Keratinocyte (primary cell): ENCODE measurements around the gene TRMT61A. TPM values are rescaled to one million over a fixed set of nuclear protein-coding genes. Genes with fewer than 3 reads are reported as not detected.

Experiments used
- DNase-seq: peaks from one replicate; pipeline ENCODE4 v3.0.0-alpha.2; 2011; ENCODE audit warnings: low read depth, missing footprints, low spot score
- FAIRE-seq: peaks from 2 replicates; lab custom pipeline; 2011; peaks lifted over from hg19 to GRCh38; lab: Jason Lieb, UNC
- H2AFZ ChIP-seq: 2 replicates; pipeline ENCODE4 v1.6.0; 2012; ENCODE audit warnings: low read length, control low read depth, inconsistent platforms; ENCODE audit not compliant: control insufficient read depth
- H3K27ac ChIP-seq: 2 replicates; pipeline ENCODE4 v1.5.1; 2011; ENCODE audit warnings: low read length; ENCODE audit not compliant: control insufficient read depth, insufficient read depth
- H3K27me3 ChIP-seq: 3 replicates; pipeline ENCODE4 v1.6.0; 2011; ENCODE audit warnings: low read length; ENCODE audit not compliant: control insufficient read depth, insufficient read depth; ENCODE audit errors: extremely low read depth
- H3K36me3 ChIP-seq, 2 experiments: 2 replicates in 1 of 2; 3 replicates in 1 of 2; pipeline ENCODE4 v1.5.1; 2011; ENCODE audit warnings: low read length in 2 of 2, mild to moderate bottlenecking in 1 of 2; ENCODE audit not compliant: control insufficient read depth in 2 of 2, insufficient read depth in 2 of 2; ENCODE audit errors: extremely low read depth in 1 of 2
- H3K4me1 ChIP-seq: 3 replicates; pipeline ENCODE4 v1.5.1; 2011; ENCODE audit warnings: low read length; ENCODE audit not compliant: control insufficient read depth, insufficient read depth; ENCODE audit errors: extremely low read depth
- H3K4me2 ChIP-seq: 3 replicates; pipeline ENCODE4 v1.6.0; 2011; ENCODE audit warnings: low read depth, low read length; ENCODE audit not compliant: control insufficient read depth, insufficient read depth; ENCODE audit errors: extremely low read depth
- H3K4me3 ChIP-seq, 3 experiments: fragments of 200-600 bp in 1 of 3; sonication (generic) in 1 of 3; 2 replicates in 2 of 3; 3 replicates in 1 of 3; pipeline ENCODE4 v1.5.1; 2011 to 2016; ENCODE audit warnings: low read length in 3 of 3, mild to moderate bottlenecking in 3 of 3, control low read depth in 2 of 3, inconsistent platforms in 1 of 3, low read depth in 1 of 3, mixed read lengths in 1 of 3, mixed run types in 1 of 3, moderate library complexity in 1 of 3; ENCODE audit not compliant: control insufficient read depth in 2 of 3, insufficient read depth in 2 of 3; ENCODE audit errors: extremely low read depth in 1 of 3
- H3K79me2 ChIP-seq: 2 replicates; pipeline ENCODE4 v1.6.0; 2012; ENCODE audit warnings: low read length; ENCODE audit not compliant: control insufficient read depth, insufficient read depth
- H3K9ac ChIP-seq: 3 replicates; pipeline ENCODE4 v1.6.0; 2011; ENCODE audit warnings: low read length; ENCODE audit not compliant: control insufficient read depth, insufficient read depth; ENCODE audit errors: extremely low read depth
- H3K9me1 ChIP-seq: 3 replicates; pipeline ENCODE4 v1.6.0; 2011; ENCODE audit warnings: low read length; ENCODE audit not compliant: control insufficient read depth, insufficient read depth; ENCODE audit errors: extremely low read depth
- H3K9me3 ChIP-seq: 2 replicates; pipeline ENCODE4 v1.5.1; 2012; ENCODE audit warnings: low read depth, low read length; ENCODE audit not compliant: control insufficient read depth
- H4K20me1 ChIP-seq: 3 replicates; pipeline ENCODE4 v1.6.0; 2011; ENCODE audit warnings: low read length; ENCODE audit not compliant: control insufficient read depth, insufficient read depth; ENCODE audit errors: extremely low read depth
- EZH2 ChIP-seq: IDR thresholded peaks from one replicate; pipeline ENCODE4 v1.6.1; 2012; ENCODE audit warnings: inconsistent platforms, mild to moderate bottlenecking, low read length, moderate library complexity
- dilution Hi-C: fragments of 300-500 bp; cut with MboI; formaldehyde crosslinking; loops from one replicate; pipeline ENCODE4 v1.7.0; 2020; ENCODE audit warnings: low sequenced_read_pairs; ENCODE audit not compliant: extremely low pct_ligation_motif_present
- polyA plus RNA-seq, 5 experiments: library from polyadenylated mRNA; depleted of rRNA in 3 of 5; stranded (reverse) in 3 of 5; stranded (forward) in 1 of 5; unstranded in 1 of 5; fragments of >200 nt; gene quantifications; 1 replicate in 1 of 5; 2 replicates in 3 of 5; 3 replicates in 1 of 5; pipeline versions ENCODE4 v1.2.1 to v1.2.3, GENCODE V29; 2011 to 2012; ENCODE audit warnings: missing spikeins in 2 of 5, low read depth in 1 of 5, low replicate concordance in 1 of 5
- TF ChIP-seq, protein P1 (sequence below), 3 experiments: IDR thresholded peaks in 1 of 3; conservative IDR thresholded peaks in 1 of 3; optimal IDR thresholded peaks in 1 of 3; 2 replicates in 2 of 3; 3 replicates in 1 of 3; pipeline versions ENCODE3 to v1.5.1; 2011; ENCODE audit warnings: low read length in 3 of 3, mild to moderate bottlenecking in 3 of 3, moderate library complexity in 2 of 3, control low read depth in 1 of 3, inconsistent platforms in 1 of 3; ENCODE audit not compliant: insufficient read depth in 2 of 3; ENCODE audit errors: extremely low read depth in 1 of 3

Gene TRMT61A
- polyA plus RNA-seq, 1 donor (not counting 4 experiments of a cell fraction or from before 2014, with no cell fraction given) = 4.4 TPM

DNA sequence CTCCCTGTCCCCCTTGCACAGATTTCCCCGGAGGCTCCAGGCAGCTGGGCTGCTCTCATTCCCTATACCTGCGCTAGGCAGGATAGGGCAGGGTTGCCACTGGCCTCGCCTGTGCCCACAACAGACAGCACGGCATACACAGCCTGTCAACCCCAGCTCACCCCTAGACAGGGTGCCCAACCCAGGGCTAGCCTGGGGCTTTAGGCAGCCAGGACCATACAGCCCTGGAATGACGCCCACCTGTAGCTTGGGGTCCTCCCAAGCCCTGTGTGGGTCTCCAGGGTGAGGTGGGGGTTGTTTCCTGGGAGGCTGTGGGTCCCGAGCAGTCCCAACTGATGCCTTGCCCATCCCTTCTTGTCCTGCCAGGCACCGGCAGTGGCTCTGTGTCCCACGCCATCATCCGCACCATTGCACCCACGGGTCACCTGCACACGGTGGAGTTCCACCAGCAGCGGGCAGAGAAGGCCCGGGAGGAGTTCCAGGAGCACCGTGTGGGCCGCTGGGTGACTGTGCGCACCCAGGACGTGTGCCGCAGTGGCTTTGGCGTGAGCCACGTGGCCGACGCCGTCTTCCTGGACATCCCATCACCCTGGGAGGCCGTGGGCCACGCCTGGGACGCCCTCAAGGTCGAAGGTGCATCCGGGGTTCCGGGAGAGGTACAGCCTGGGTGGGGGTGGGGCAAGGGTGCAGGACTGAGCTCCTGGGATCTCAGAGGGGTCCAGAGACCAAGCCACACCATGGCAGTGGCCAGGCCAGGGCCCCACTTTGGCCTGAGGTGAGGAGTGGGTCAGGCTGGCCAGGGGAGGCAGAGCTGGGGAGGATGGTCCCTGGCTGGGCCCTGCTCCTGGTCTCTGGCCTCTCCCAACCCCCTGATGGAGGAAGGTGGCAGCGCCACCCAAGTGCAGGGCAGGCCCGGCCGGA is 3.5 kb downstream of the TRMT61A start:
- Histone ChIP-seq H3K27me3 (no peaks in the 10 kb centered on the region), H3K4me2 (no peak overlapping the region), H3K9ac (no peak overlapping the region), H4K20me1 (no peaks in the 10 kb centered on the region), H3K9me1 (no peaks in the 10 kb centered on the region), H3K4me1 (peaks cover 22% of the 10 kb centered on the region), H3K36me3 (peaks cover 8 to 22% of the 10 kb centered on the region in 2 experiments), H3K27ac (no peak overlapping the region), H3K79me2 (peaks cover 32% of the 10 kb centered on the region), H2AFZ (no peak overlapping the region), H3K4me3 (no peak overlapping the region), H3K9me3 (no peaks in the 10 kb centered on the region)
- dilution Hi-C loops = no loop called here
- TF ChIP-seq EZH2 = no peak
- TF ChIP-seq, protein P1, sequence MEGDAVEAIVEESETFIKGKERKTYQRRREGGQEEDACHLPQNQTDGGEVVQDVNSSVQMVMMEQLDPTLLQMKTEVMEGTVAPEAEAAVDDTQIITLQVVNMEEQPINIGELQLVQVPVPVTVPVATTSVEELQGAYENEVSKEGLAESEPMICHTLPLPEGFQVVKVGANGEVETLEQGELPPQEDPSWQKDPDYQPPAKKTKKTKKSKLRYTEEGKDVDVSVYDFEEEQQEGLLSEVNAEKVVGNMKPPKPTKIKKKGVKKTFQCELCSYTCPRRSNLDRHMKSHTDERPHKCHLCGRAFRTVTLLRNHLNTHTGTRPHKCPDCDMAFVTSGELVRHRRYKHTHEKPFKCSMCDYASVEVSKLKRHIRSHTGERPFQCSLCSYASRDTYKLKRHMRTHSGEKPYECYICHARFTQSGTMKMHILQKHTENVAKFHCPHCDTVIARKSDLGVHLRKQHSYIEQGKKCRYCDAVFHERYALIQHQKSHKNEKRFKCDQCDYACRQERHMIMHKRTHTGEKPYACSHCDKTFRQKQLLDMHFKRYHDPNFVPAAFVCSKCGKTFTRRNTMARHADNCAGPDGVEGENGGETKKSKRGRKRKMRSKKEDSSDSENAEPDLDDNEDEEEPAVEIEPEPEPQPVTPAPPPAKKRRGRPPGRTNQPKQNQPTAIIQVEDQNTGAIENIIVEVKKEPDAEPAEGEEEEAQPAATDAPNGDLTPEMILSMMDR (optimal IDR thresholded peaks at IDR 0.05 in 1 of 3, IDR thresholded peaks at IDR 0.05 in 1 of 3, conservative IDR thresholded peaks at IDR 0.05 in 1 of 3; ENCODE audit: extremely low read depth in 1 of 3, insufficient read depth in 2 of 3, low read length in 3 of 3) = no peak
- FAIRE-seq = no peak
- DNase-seq = no peak

DNA sequence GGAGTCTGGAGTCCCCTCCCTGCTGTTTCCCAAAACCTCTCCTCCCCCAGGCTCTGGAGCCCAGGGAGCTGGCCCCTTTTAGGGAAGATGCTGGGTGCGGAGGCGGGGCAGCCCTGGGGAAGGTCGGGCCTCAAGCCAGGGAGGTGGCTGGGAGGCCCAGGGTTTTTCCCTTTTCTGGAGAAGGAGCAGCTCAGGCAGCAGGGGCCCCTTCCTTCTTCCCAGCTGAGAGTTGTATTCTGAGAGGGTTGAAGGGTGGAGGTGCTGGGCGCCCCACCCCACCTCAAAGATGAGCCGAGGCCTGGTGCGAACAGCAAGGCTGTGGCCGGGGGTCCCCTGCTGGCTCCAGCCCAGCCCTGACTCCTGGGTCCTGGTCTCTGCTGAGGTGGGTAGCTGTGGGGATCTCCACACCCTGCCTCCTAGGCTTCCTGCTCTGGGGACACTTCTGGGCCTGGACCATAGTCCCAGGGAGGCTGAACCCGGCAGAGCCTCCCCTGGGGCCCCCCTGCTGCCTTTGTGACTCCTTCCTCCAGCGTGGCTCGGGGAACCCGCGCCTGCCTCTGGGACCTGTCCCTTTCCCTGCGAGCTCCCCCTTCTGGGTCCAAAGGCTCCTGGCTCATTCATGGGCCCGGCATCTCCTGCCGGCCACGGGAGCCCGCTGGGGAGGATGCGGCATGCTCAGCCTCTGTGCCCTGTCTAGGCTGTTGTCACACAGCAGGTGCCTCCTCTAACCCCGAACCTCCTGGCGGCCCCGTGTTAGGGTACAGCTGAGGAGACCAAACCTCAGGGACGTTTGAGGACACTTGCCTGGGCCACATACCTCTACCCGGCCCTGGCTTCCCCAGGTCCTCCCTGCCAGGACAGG is 4.4 kb downstream of the TRMT61A start:
- no peak for FAIRE-seq

More for the DNA sequence above, 4.4 kb downstream of the TRMT61A start:
- H4K20me1 ChIP-seq = no peaks in the 10 kb centered on the region
- peaks cover 32% of the 10 kb centered on the region for H3K79me2 ChIP-seq
- H2AFZ ChIP-seq = no peak overlapping the region
- no peak overlapping the region for H3K4me2 ChIP-seq
- H3K27me3 ChIP-seq = no peaks in the 10 kb centered on the region
- peaks cover 13% of the 10 kb centered on the region for H3K4me1 ChIP-seq
- no peaks in the 10 kb centered on the region for H3K9me3 ChIP-seq
- H3K4me3 ChIP-seq = no peak overlapping the region
- no peak overlapping the region for H3K9ac ChIP-seq
- no peaks in the 10 kb centered on the region for H3K9me1 ChIP-seq
- peaks cover 8 to 22% of the 10 kb centered on the region in 2 experiments for H3K36me3 ChIP-seq
- no peak for DNase-seq
- no peak overlapping the region for H3K27ac ChIP-seq
- dilution Hi-C loops = no loop called here
- TF ChIP-seq EZH2 = no peak
- TF ChIP-seq, protein P1 (optimal IDR thresholded peaks at IDR 0.05 in 1 of 3, IDR thresholded peaks at IDR 0.05 in 1 of 3, conservative IDR thresholded peaks at IDR 0.05 in 1 of 3; ENCODE audit: extremely low read depth in 1 of 3, insufficient read depth in 2 of 3, low read length in 3 of 3) = no peak
